NCI-H1092 treated with DMSO at 0.1 percent for 48 hours (cell line): Measurements from ENCODE around the gene ULK4.
"Not testable (repeated sequence)": the region's sequence is repeated elsewhere in the genome, so short reads cannot be mapped to it uniquely, and the experiment has no call there.

Experiments
- DNase-seq: peaks from one replicate; lab custom pipeline; 2025; lab: John Stamatoyannopoulos, UW

ULK4 gene

DNA sequence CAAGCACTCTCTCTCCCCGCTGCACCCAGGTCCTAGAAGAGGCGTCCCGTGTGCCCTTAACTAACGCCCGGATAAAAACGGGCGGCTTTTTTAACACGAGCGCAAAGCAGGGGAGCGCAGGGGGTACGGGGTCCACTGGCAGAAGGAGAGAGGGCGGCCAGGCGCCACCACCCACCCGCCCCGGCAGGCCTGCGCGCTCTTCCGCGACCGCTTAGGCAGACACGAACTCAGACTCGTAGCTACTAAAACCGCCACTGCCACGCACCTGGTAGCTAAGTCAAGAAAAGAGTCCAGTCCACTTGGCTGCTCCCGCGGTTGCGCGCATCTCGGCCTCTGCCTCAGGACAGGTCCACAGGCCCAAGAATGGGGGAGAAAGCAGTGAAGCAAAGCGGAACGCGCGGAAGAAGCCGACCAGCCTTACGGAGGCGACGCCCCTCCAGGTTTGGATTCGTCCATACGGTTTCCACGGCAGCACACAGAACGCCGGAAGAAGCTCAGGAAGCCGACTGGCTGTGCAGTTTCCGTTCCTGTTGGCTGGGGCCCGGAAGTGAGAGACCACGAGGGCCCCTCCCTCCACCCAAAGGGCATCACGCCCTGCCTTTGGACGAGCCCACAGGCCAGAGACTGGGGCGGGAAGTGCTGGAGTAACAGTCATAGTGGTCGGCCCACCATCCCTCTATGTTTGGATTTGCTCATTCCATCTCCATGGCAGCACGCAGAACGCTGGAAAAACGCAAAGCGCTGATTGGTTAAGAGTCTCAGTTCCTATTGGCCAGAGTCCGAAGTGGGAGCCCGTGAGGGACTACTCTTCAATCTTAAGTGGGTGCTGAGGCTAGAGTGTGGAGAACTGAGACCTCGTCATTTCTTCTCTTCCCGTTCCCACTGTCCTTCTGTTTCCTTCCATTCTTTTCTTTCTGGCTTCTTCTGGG lies at the start of gene ULK4:
TSS of gene ULK4 (minus strand) at position 353 of the 929 bp plus-strand sequence. CDS start 7,344 bp downstream, outside the sequence.
- DNase-seq, result peak; percentile 94

DNA sequence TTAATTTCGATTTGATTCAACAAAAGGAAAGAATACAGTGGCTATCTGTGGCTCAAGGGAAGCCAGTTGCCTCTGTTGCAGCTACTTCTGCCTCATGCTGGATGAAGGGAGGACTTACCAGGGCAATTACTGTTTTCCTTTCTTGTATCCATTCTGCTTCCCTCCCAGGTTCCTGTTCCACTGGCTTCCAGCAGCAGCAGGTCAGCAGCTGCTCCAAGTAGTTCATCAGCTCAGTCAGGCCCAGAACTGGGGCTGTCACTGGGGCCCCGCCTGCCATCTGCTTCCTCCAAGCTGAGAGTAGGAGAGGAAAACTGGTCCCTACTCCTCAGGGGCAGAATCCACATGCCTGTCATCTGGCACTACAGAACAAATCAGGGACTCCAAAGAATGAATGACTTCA lies 48.6 kb upstream of the ULK4 start:
- DNase-seq, result no peak

- DNase-seq, result no peak
These were observed 47.6 kb upstream of the ULK4 start for GRCh38 chr3:42009456-42009855.

GRCh38 chr3:42007785-42008184 lies 45.9 kb upstream of the ULK4 start:
- DNase-seq, result no peak

GRCh38 chr3:42005401-42005800 lies 43.5 kb upstream of the ULK4 start:
- DNase-seq, result no peak

DNA sequence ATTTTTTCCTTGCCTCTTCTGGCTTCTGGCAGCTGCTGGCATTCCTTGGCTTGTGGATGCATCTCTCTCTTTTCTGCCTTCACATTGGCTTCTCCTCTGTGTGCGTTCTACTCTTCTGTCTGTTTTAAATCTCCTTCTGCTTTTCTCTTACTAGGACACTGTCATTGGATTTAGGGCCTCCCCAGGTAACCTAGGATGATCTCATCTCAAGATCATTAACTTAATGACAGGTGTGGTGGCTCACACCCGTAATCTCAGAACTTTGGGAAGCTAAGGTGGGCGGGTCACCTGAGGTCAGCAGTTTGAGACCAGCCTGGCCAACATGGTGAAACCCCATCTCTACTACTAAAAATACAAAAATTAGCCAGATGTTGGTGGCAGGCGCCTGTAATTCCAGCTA lies 40.9 kb upstream of the ULK4 start:
- DNase-seq, result no peak

DNA sequence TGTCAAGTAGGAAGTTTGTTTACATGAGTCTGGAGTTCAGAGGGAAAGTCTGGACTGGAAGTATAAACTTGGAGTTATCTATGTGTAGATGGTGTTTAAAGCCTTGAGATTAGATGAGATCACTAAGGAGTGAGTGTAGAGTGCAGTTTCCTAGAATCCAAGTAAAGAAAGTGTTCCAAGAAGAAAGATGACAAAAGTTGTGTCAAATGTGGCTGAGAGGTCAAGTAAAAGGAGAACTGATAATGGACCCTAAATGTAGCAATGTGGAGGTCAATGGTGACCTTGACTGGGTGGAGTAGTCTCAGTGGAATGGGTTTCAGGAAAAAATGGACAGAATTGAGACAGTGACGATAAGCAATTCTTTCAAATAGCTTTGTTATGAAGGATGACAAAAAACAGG lies 39.9 kb upstream of the ULK4 start:
- no peak for DNase-seq

DNA sequence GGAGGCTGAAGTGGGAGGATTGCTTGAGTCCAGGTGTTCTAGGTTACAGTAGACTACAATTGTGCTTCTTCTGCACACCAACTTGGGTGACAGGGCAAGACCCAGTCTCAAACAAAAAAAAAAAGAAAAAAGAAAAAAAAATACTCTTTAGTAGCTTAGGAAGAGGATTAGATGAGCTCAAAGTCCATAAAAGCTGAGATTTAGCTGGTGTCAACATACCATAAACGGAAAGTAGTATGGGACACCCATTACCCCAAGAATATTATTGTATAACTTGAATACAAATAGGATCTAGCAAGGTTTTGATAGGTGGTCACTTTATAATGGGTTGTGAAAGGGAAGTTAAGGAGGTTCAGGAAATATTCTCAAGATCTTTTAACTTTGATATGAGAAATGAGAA lies 38.0 kb upstream of the ULK4 start:
- DNase-seq, result no peak

DNA sequence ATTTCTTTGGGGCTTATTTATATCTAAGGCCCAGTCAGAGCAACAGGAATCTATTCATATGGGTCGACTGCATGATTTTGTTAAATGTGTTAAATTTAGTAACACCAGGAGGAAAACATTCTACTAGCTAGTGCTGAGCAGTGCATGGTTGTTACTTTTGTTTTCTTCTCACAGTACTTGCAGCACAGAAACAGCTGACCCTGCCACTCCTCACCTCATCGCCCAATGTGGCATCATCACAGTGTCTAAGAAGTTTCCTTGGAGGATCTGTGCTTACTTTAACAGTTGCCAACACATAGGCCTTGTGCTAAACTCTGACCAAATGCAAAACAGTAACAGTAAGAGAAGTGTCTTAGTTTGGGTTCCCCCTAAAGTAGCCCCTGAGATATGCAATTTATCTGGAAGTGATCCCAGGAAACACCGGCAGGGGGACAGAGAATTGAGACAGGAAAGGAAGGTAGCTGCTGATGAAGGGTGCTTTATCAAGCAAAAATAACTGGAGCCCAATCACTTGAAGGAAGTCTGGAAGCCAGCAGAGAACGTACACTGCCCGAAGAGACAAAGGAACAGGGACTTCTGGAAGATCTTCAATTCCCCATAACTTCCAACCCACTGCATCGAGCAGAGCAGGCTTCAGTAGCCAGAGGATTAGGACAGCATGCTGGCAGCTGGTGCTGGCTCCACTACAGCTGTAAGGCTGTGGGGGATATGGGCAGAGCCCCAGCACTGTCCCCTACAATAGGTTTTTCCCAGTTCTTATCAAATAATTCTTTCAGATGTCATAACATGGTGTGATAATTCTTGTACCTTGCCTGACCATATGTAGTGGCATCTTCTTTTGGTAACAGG lies 36.0 kb upstream of the ULK4 start:
- no peak for DNase-seq

GRCh38 chr3:41991437-41991836 lies 29.5 kb upstream of the ULK4 start:
- no peak for DNase-seq

DNA sequence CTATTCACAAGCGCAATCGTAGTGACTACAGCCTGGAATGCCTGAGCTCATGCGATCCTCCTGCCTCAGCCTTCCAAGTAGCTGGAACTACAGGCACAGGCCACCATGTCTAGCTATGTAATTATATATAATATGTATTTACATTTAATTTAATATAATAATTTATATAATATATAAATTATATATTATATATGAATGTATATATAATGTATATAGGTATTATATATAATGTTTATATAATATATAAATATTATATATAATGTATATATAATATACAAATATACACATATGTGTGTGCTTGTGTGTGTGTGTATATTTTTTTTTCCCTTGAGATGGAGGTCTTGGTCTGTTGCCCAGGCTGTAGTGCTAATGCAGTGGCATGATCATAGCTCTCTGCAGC lies 27.6 kb upstream of the ULK4 start:
- no peak for DNase-seq

- no peak for DNase-seq
These were observed 25.7 kb upstream of the ULK4 start for GRCh38 chr3:41987627-41988026.

GRCh38 chr3:41986561-41986960 lies 24.7 kb upstream of the ULK4 start:
- DNase-seq, result no peak

GRCh38 chr3:41985018-41985417 lies 23.1 kb upstream of the ULK4 start:
- DNase-seq, result no peak

GRCh38 chr3:41983091-41983490 lies 21.2 kb upstream of the ULK4 start:
- not testable (repeated sequence) for DNase-seq

GRCh38 chr3:41977401-41977800 lies 15.5 kb upstream of the ULK4 start:
- not testable (repeated sequence) for DNase-seq

- no peak for DNase-seq
These were observed 13.7 kb upstream of the ULK4 start for GRCh38 chr3:41975416-41976103.

DNA sequence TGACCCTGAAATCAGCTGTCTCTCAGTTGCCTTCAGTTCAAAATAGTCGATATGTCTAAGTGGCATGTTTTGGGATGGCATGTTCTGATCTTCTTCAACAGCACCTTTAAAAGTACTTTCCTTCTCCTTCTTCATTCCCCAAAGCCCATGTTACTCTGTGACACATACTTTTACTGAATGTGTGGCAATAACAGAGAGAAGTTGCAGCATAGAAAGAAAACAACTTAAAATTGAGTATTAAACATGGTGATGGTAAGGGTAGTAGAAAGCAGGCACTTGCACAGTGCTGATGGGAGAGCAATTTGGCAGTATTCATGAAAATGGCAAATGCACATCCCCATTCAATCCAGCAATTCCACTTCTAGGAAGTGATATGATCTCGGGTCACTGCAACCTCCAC lies 12.3 kb upstream of the ULK4 start:
- DNase-seq, result no peak

DNA sequence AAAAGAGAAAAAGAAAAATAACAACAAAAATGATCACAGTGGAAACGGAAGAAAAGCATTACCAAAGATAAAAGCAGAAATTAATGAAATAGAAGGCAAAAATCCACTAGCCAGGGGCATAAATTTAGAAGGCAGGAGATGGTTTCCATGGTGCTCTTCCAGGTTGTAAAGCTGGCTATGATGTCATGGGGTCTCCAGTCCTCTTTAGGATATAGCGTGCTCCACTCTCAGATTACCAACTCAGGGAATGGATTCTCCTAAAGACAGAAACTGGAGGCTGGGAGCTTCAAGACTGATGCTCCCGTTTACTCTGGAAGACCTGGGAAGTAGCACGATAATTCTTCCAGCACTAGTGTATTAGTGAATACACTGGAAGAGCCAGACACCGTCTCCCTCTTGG lies 10.9 kb upstream of the ULK4 start:
- DNase-seq, result no peak

DNA sequence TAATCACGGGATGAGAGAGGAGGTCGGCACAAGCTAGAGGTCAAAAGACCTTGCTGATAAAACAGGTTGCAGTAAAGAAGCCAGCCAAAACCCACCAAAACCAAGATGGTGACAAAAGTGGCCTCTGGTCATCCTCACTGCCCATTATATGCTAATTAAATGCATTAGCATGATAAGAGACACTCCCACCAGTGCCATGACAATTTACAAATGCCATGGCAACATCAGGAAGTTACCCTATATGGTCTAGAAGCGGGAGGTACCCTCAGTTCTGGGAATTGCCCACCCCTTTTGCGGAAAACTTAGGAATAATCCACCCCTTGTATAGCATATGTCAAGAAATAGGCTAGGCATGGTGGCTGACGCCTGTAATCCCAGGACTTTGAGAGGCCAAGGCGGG lies 4.3 kb upstream of the ULK4 start:
- no peak for DNase-seq

- no peak for DNase-seq
These were observed 1.9 kb upstream of the ULK4 start for GRCh38 chr3:41963823-41964222.
